Measurements from ENCODE around the gene FGF8. TPM values are rescaled to one million over a fixed set of nuclear protein-coding genes. Genes with fewer than 3 reads are reported as not detected.

FGF8 gene
- total RNA-seq, 1 donor from 2014 or later, result not detected

- no peak for DNase-seq (ENCODE audit: low spot score in 2 of 2)
- intact Hi-C loops (cut with DNase I), result no loop called here
- H3K9me3 ChIP-seq, result no peaks in the 10 kb centered on the region
- no peak for TF ChIP-seq CTCF (IDR thresholded peaks at IDR 0.05)
- peaks cover 10 to 12% of the 10 kb centered on the region in 2 donors for H3K4me1 ChIP-seq
- H3K4me3 ChIP-seq, result no peak overlapping the region
- no peak overlapping the region for H3K27ac ChIP-seq
- no peaks in the 10 kb centered on the region for H3K36me3 ChIP-seq
- H3K27me3 ChIP-seq, result peaks cover 22% of the 10 kb centered on the region
These were observed 1.9 kb downstream of the FGF8 start for GRCh38 chr10:101773923-101774588.

- intact Hi-C loops (cut with DNase I), result no loop called here
- Histone ChIP-seq H3K4me1 (peaks cover 10 to 12% of the 10 kb centered on the region in 2 donors), H3K9me3 (no peaks in the 10 kb centered on the region), H3K27ac (no peak overlapping the region), H3K27me3 (peaks cover 22% of the 10 kb centered on the region), H3K4me3 (no peak overlapping the region), H3K36me3 (no peaks in the 10 kb centered on the region)
- TF ChIP-seq CTCF (IDR thresholded peaks at IDR 0.05), result no peak
- DNase-seq (ENCODE audit: low spot score in 2 of 2), result no peak
These were observed 2.8 kb downstream of the FGF8 start for GRCh38 chr10:101772895-101773761.

GRCh38 chr10:101772017-101772894, 3.7 kb downstream of the FGF8 start:
- no peak overlapping the region for H3K27ac ChIP-seq
- TF ChIP-seq CTCF (IDR thresholded peaks at IDR 0.05), result no peak
- H3K27me3 ChIP-seq, result peaks cover 22% of the 10 kb centered on the region
- H3K9me3 ChIP-seq, result no peaks in the 10 kb centered on the region
- intact Hi-C loops (cut with DNase I), result no loop called here
- no peak for DNase-seq (ENCODE audit: low spot score in 2 of 2)
- peaks cover 10 to 12% of the 10 kb centered on the region in 2 donors for H3K4me1 ChIP-seq
- H3K36me3 ChIP-seq, result no peaks in the 10 kb centered on the region
- no peak overlapping the region for H3K4me3 ChIP-seq

DNA sequence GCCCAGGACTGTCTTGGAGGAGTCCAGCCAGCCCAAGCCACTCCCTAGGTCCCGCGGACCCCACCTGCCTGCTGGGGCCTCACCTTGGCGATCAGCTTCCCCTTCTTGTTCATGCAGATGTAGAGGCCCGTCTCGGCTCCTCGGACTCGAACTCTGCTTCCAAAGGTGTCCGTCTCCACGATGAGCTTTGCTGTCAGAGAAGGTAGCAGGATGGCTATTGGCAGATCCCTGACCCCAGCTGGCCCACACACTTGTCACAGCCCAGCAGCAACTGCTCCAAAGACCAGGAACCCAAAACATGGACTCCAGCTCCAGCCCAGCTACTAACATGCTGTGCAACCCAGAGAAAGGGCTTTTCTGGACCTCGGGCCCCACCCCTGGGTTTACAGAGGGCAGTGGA, 4.5 kb downstream of the FGF8 start:
- intact Hi-C loops (cut with DNase I), result no loop called here
- Histone ChIP-seq H3K9me3 (no peaks in the 10 kb centered on the region), H3K4me3 (no peak overlapping the region), H3K27me3 (peaks cover 22% of the 10 kb centered on the region), H3K27ac (no peak overlapping the region), H3K36me3 (no peaks in the 10 kb centered on the region), H3K4me1 (peaks cover 10% of the 10 kb centered on the region in 2 donors)
- DNase-seq (ENCODE audit: low spot score in 2 of 2), result no peak
- TF ChIP-seq CTCF (IDR thresholded peaks at IDR 0.05), result no peak

DNA sequence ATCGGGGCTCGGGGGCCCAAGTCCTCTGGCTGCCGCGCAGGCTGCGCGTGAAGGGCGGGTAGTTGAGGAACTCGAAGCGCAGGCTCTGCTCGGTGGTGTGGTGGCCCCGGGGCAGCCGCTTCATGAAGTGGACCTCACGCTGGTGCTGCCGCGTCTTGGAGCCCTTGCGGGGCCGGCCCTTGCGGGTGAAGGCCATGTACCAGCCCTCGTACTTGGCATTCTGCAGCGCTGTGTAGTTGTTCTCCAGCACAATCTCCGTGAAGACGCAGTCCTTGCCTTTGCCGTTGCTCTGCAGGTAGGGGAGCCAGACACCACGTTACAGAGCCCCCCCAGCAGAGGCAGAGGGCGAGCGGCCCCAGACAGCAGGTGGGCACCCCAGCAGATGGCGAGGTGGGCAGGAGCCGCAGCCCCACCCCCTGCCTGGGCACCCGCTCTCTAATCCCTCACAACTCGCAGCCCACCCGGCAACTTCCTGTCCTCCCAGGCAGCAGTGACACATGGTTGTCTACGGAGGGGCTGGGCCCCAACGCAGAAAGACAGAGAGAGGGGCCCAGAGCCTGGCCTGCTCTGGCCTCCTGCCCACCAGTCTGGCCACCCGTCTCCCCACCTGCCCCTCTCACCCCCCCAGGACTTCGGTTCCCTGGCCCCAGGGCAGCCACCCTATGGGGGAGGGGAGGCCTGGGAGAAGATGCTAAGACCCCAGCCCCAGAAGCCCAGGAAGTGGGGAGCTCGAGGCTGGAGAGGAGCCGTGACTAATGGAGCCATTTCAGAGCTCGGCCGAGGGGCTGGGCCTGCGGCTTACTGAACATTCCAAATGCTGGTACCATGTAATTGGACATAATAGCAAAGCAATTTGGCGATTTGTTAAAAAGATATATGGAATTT, 5.3 kb downstream of the FGF8 start:
- DNase-seq (ENCODE audit: low spot score in 2 of 2), result no peak
- Histone ChIP-seq H3K36me3 (no peaks in the 10 kb centered on the region), H3K27me3 (peaks cover 21% of the 10 kb centered on the region), H3K4me1 (peaks cover 6 to 9% of the 10 kb centered on the region in 2 donors), H3K27ac (no peak overlapping the region), H3K4me3 (no peak overlapping the region), H3K9me3 (no peaks in the 10 kb centered on the region)
- intact Hi-C loops (cut with DNase I), result no loop called here
- no peak for TF ChIP-seq CTCF (IDR thresholded peaks at IDR 0.05)
